SK-N-MC (cell line): ENCODE results near the gene NLRP6.

Experiments
- EZH2 ChIP-seq: fragments of 200-600 bp; sonication (generic); IDR thresholded peaks from one replicate; pipeline ENCODE4 v1.6.1; 2017; ENCODE audit warnings: antibody characterized with exemption
- FOXP2 ChIP-seq: optimal IDR thresholded peaks from 2 replicates; pipeline ENCODE3; 2011; ENCODE audit warnings: mild to moderate bottlenecking, moderate library complexity; ENCODE audit not compliant: insufficient read depth; ENCODE audit errors: extremely low read length, control extremely low read depth
- POLR2AphosphoS5 ChIP-seq: IDR thresholded peaks from 2 replicates; pipeline ENCODE4 v1.6.1; 2012; ENCODE audit warnings: mild to moderate bottlenecking, low read depth, low read length, borderline replicate concordance

GRCh38 chr11:261624-262023 is 16.6 kb upstream of the NLRP6 start:
- TF ChIP-seq POLR2AphosphoS5 (no peak), EZH2 (no peak), FOXP2 (no peak)
